ENCODE data around the gene ASB15.

- TF ChIP-seq POLR2A (IDR thresholded peaks at IDR 0.05; ENCODE audit: low read length) (no peak), MAFK (IDR thresholded peaks at IDR 0.05; ENCODE audit: partially characterized antibody) (no peak), CTCF (IDR thresholded peaks at IDR 0.05) (no peak), USF2 (IDR thresholded peaks at IDR 0.05) (no peak), PHF8 (IDR thresholded peaks at IDR 0.05; ENCODE audit: borderline replicate concordance, low read depth) (no peak), CBX2 (IDR thresholded peaks at IDR 0.05; ENCODE audit: borderline replicate concordance, low read depth) (no peak), KDM1A (IDR thresholded peaks at IDR 0.05; ENCODE audit: low read depth) (no peak), REST (IDR thresholded peaks at IDR 0.05) (no peak), HOXA7 (CRISPR knock-in tag; IDR thresholded peaks at IDR 0.05) (no peak), RARB (CRISPR knock-in tag; IDR thresholded peaks at IDR 0.05) (no peak), CEBPB (IDR thresholded peaks at IDR 0.05) (no peak), NFE2L2 (conservative IDR thresholded peaks at IDR 0.05; ENCODE audit: low read length) (no peak), ZC3H11A (IDR thresholded peaks at IDR 0.05) (no peak)
These were observed 85.5 kb downstream of the ASB15 start for GRCh38 chr7:123687161-123687560.

Measured in A549 (cell line).